ENCODE measurements around the gene CCDC32. TPM values are rescaled to one million over a fixed set of nuclear protein-coding genes. Genes with fewer than 3 reads are reported as not detected.

The CCDC32 gene
- total RNA-seq, 1 experiment from 2014 or later: 8.9 TPM

DNA sequence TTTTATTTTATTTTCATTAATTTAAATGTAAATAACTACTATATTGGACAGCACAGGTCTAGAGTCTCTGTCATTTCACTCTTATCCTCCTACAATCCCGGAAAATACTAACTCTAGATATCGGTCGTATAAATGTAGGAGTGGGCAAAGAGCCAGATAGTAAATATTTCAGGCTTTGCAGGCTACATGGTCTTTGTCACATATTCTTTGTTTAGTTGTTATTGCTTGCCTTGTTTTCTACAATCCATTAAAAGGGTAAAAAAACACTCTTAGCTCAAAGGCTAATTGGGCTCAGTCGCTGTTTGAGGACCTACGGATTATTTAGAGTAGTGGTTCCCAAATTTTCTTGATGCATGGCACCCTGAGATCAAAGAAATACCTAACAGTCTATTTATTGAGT lies 30.9 kb upstream of the CCDC32 start:
- Histone ChIP-seq H3K9ac (ENCODE audit: extremely low read depth, insufficient read length, low read length) (no peak overlapping the region), H2BK15ac (ENCODE audit: low read depth, low read length) (no peak overlapping the region), H3K23ac (ENCODE audit: insufficient read length, low read depth, low read length) (no peak overlapping the region), H2AK5ac (ENCODE audit: insufficient read length, low read length) (no peak overlapping the region), H2BK5ac (ENCODE audit: insufficient read length, low read length) (no peak overlapping the region), H3K4ac (ENCODE audit: low read depth, low read length) (no peak overlapping the region), H2AFZ (ENCODE audit: low read length) (no peak overlapping the region), H3T11ph (ENCODE audit: low read length) (no peak overlapping the region), H3K4me1 (ENCODE audit: insufficient read depth, low read length) (no peaks in the 10 kb centered on the region; the same call in 1 of the 2 replicates), H2BK120ac (ENCODE audit: low read depth, low read length, poor library complexity, severe bottlenecking) (no peak overlapping the region), H4K5ac (ENCODE audit: insufficient read length, low read depth, low read length) (no peak overlapping the region), H2BK12ac (ENCODE audit: insufficient read length, low read depth, low read length) (no peak overlapping the region), H2BK20ac (ENCODE audit: low read depth, low read length, poor library complexity, severe bottlenecking) (no peak overlapping the region), H4K20me1 (ENCODE audit: control insufficient read depth, insufficient read depth, insufficient read length) (no peaks in the 10 kb centered on the region), H3K14ac (ENCODE audit: insufficient read depth, low read length) (no peak overlapping the region), H3K79me2 (ENCODE audit: insufficient read depth, low read length) (no peaks in the 10 kb centered on the region; the same call in 1 of the 2 replicates), H3K9me3 (ENCODE audit: control insufficient read depth, low read depth, low read length) (no peaks in the 10 kb centered on the region), H3K4me2 (ENCODE audit: insufficient read depth, insufficient read length, low read length) (peak overlapping the region; percentile 50), H3K56ac (ENCODE audit: insufficient read length, low read depth, low read length) (no peak overlapping the region), H3K27ac (ENCODE audit: insufficient read length, low read depth, low read length) (no peak overlapping the region), H4K91ac (ENCODE audit: insufficient read length, low read depth, low read length) (no peak overlapping the region), H3K23me2 (ENCODE audit: insufficient read length, low read depth, low read length, poor library complexity, severe bottlenecking) (peaks cover 3% of the 10 kb centered on the region), H3K27me3 (ENCODE audit: insufficient read depth, low read length) (no peaks in the 10 kb centered on the region), H3K79me1 (ENCODE audit: insufficient read depth, low read depth, low read length, poor library complexity, severe bottlenecking) (peaks cover 2% of the 10 kb centered on the region), H3K18ac (ENCODE audit: insufficient read length, low read depth, low read length) (no peak overlapping the region), H4K8ac (replicated peaks; ENCODE audit: insufficient read length, low read depth, low read length) (no peak overlapping the region)
- Mint-ChIP-seq H3K9me3 (peaks cover 3 to 4% of the 10 kb centered on the region in 2 experiments; a peak in 3 of 5 replicates), H3K36me3 (ENCODE audit: insufficient read depth in 1 of 3, low read depth in 3 of 3) (no peaks in the 10 kb centered on the region; a peak in 1 of 7 replicates), H3K27ac (no peak overlapping the region), H3K4me1 (peaks cover 18% of the 10 kb centered on the region in 2 experiments), H3K4me3 (no peak overlapping the region), H3K27me3 (ENCODE audit: low read depth) (peaks cover 2% of the 10 kb centered on the region)
- no peak for DNase-seq
- WGBS (ENCODE audit: extremely low coverage, insufficient read length, low lambda C conversion rate): no CpG with 5 or more reads among the region's 5 CpGs
- TF ChIP-seq, protein P1, sequence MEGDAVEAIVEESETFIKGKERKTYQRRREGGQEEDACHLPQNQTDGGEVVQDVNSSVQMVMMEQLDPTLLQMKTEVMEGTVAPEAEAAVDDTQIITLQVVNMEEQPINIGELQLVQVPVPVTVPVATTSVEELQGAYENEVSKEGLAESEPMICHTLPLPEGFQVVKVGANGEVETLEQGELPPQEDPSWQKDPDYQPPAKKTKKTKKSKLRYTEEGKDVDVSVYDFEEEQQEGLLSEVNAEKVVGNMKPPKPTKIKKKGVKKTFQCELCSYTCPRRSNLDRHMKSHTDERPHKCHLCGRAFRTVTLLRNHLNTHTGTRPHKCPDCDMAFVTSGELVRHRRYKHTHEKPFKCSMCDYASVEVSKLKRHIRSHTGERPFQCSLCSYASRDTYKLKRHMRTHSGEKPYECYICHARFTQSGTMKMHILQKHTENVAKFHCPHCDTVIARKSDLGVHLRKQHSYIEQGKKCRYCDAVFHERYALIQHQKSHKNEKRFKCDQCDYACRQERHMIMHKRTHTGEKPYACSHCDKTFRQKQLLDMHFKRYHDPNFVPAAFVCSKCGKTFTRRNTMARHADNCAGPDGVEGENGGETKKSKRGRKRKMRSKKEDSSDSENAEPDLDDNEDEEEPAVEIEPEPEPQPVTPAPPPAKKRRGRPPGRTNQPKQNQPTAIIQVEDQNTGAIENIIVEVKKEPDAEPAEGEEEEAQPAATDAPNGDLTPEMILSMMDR (conservative IDR thresholded peaks at IDR 0.05): no peak

Measured in H9 (cell line).